K562 (cell line): ENCODE results near the gene YOD1. TPM values are rescaled to one million over a fixed set of nuclear protein-coding genes. Genes with fewer than 3 reads are reported as not detected.

Experiments
- ATAC-seq: fragments of 200-7000 bp; cut with Tn5 transposase; 3 replicates; pipeline ENCODE4 v1.9.1; 2020; ENCODE audit warnings: moderate library complexity
- BruUV-seq: library from RNA; stranded (reverse); fragments of 400-500 nt; replicated peaks from 2 replicates; lab custom pipeline; 2021; lab: Mats Ljungman, UMichigan
- CTCF ChIA-PET: fragments of 300-600 bp; formaldehyde crosslinking; extraction: SDS; loops from one replicate; lab custom pipeline; 2021; ENCODE audit warnings: low intra/inter-chr PET ratio; lab: Yijun Ruan, JAX
- POLR2A ChIA-PET: fragments of 300-600, 350-650 bp; sonication (Branson Sonifier 250); formaldehyde crosslinking; extraction: SDS; loops from one replicate; lab custom pipeline; 2021; ENCODE audit warnings: antibody characterized with exemption, inconsistent platforms; lab: Yijun Ruan, JAX
- DNase-seq, 4 experiments: peaks; one replicate each; pipeline versions ENCODE4 v3.0.0 to v3.0.0-alpha.2; 2011 to 2018; ENCODE audit warnings: low spot score in 3 of 4, mixed read lengths in 3 of 4; ENCODE audit errors: extremely low read depth in 1 of 4
- FAIRE-seq: peaks from 2 replicates; lab custom pipeline; 2011; peaks lifted over from hg19 to GRCh38; lab: Jason Lieb, UNC
- H2AFZ ChIP-seq: 2 replicates; pipeline ENCODE4 v1.6.0; 2011; ENCODE audit warnings: low read depth, low read length, control low read depth, inconsistent platforms
- H3K27ac ChIP-seq: fragments of 200-600 bp; 3 replicates; pipeline ENCODE4 v1.8.0; 2011; ENCODE audit warnings: low read depth, mild to moderate bottlenecking, control low read depth, inconsistent platforms, low read length, moderate library complexity, mixed read lengths; ENCODE audit errors: extremely low read depth
- H3K27me3 ChIP-seq, 2 experiments: fragments of 300-600 bp in 1 of 2; 2 replicates in 1 of 2; 3 replicates in 1 of 2; pipeline versions ENCODE4 v1.6.0 to v1.8.0; 2011; ENCODE audit warnings: inconsistent platforms in 2 of 2, low read length in 2 of 2, mild to moderate bottlenecking in 1 of 2, mixed read lengths in 1 of 2, moderate library complexity in 1 of 2; ENCODE audit not compliant: control insufficient read depth in 2 of 2, insufficient read depth in 2 of 2
- H3K36me3 ChIP-seq: fragments of 300-600 bp; 3 replicates; pipeline ENCODE4 v1.8.0; 2011; ENCODE audit warnings: mild to moderate bottlenecking, low read length, inconsistent platforms; ENCODE audit not compliant: control insufficient read depth, insufficient read depth
- H3K4me1 ChIP-seq, 2 experiments: fragments of 200-600 bp in 1 of 2; replicated peaks in 1 of 2; 2 replicates in 1 of 2; 3 replicates in 1 of 2; pipeline versions ENCODE4 v1.5.1 to v1.8.0; 2011; ENCODE audit warnings: inconsistent platforms in 2 of 2, low read length in 2 of 2, mild to moderate bottlenecking in 1 of 2, mixed read lengths in 1 of 2, moderate library complexity in 1 of 2; ENCODE audit not compliant: control insufficient read depth in 2 of 2, insufficient read depth in 2 of 2
- H3K4me2 ChIP-seq: 2 replicates; pipeline ENCODE4 v1.6.1; 2011; ENCODE audit warnings: low read length, control low read depth, inconsistent platforms, mixed read lengths; ENCODE audit not compliant: insufficient read depth
- H3K4me3 ChIP-seq: fragments of 200-600 bp; sonication (generic), shearing (Covaris generic); 2 replicates; pipeline ENCODE4 v1.5.1; 2016; ENCODE audit warnings: control low read depth, inconsistent platforms
- H3K79me2 ChIP-seq: fragments of 200-600 bp; 3 replicates; pipeline ENCODE4 v1.8.0; 2011; ENCODE audit warnings: low read length, inconsistent platforms; ENCODE audit not compliant: control insufficient read depth, insufficient read depth
- H3K9ac ChIP-seq, 2 experiments: 2 replicates each; pipeline versions ENCODE4 v1.6.0 to v1.6.1; 2011; ENCODE audit warnings: low read depth in 2 of 2, low read length in 2 of 2, control low read depth in 1 of 2, inconsistent platforms in 1 of 2, mild to moderate bottlenecking in 1 of 2, mixed read lengths in 1 of 2; ENCODE audit not compliant: insufficient read depth in 1 of 2
- H3K9me1 ChIP-seq: one replicate; pipeline ENCODE4 v1.6.0; 2011; ENCODE audit warnings: inconsistent platforms, mild to moderate bottlenecking, low read length, moderate library complexity; ENCODE audit not compliant: control insufficient read depth, insufficient read depth
- H3K9me3 ChIP-seq: replicated peaks from 2 replicates; pipeline ENCODE4 v1.5.1; 2011; ENCODE audit warnings: low read depth, low read length, inconsistent platforms; ENCODE audit not compliant: control insufficient read depth, insufficient read depth
- H4K20me1 ChIP-seq: replicated peaks from 2 replicates; pipeline ENCODE4 v1.6.1; 2011; ENCODE audit warnings: low read length, inconsistent platforms, mixed read lengths; ENCODE audit not compliant: control insufficient read depth, insufficient read depth
- ARID1B ChIP-seq: fragments of 450-650 bp; IDR thresholded peaks from 2 replicates; pipeline ENCODE4 v1.6.1; 2016; ENCODE audit warnings: antibody characterized with exemption, mild to moderate bottlenecking, inconsistent platforms
- FIP1L1 ChIP-seq: fragments of 200-400 bp; formaldehyde crosslinking; IDR thresholded peaks from 2 replicates; pipeline ENCODE4 v1.6.1; 2018; ENCODE audit warnings: mild to moderate bottlenecking, low read depth, low read length; ENCODE audit not compliant: poor library complexity, severe bottlenecking
- GTF2E2 ChIP-seq: fragments of 200-800 bp; sonication (Bioruptor generic); IDR thresholded peaks from 2 replicates; pipeline ENCODE4 v1.6.1; 2016; ENCODE audit warnings: missing genetic modification characterization, missing compliant biosample characterization
- KDM2B ChIP-seq: fragments of 250-450 bp; sonication (Bioruptor Pico); IDR thresholded peaks from 2 replicates; pipeline ENCODE4 v1.8.0; 2021; ENCODE audit warnings: mild to moderate bottlenecking, moderate library complexity
- KLF6 ChIP-seq: fragments of 250-450 bp; sonication (Bioruptor Pico); IDR thresholded peaks from 2 replicates; pipeline ENCODE4 v1.4.0; 2020; ENCODE audit warnings: mild to moderate bottlenecking, moderate library complexity, borderline replicate concordance
- MLX ChIP-seq, 2 experiments: fragments of 450-650 bp in 1 of 2; sonication (generic) in 1 of 2; formaldehyde crosslinking; conservative IDR thresholded peaks; 2 replicates each; pipeline versions ENCODE4 v1.4.0 to v1.8.1; 2020 to 2022; ENCODE audit warnings: mild to moderate bottlenecking in 1 of 2, missing genetic modification reagents in 1 of 2
- NR1H2 ChIP-seq: sonication (generic); formaldehyde crosslinking; IDR thresholded peaks from 2 replicates; pipeline ENCODE4 v1.4.0; 2020; ENCODE audit warnings: mild to moderate bottlenecking, missing genetic modification reagents
- NR2C2 ChIP-seq, 2 experiments: fragments of 200-800 bp in 1 of 2; sonication (Bioruptor generic) in 1 of 2; sonication (generic) in 1 of 2; formaldehyde crosslinking in 1 of 2; IDR thresholded peaks; 2 replicates each; pipeline versions ENCODE4 v1.6.1 to v1.8.0; 2016 to 2022; ENCODE audit warnings: mild to moderate bottlenecking in 1 of 2, missing compliant biosample characterization in 1 of 2, missing genetic modification characterization in 1 of 2, missing genetic modification reagents in 1 of 2
- SIN3A ChIP-seq, 2 experiments: fragments of 150-350 bp in 1 of 2; IDR thresholded peaks; 2 replicates each; pipeline ENCODE4 v1.6.1; 2011 to 2016; ENCODE audit warnings: borderline replicate concordance in 2 of 2, low read depth in 2 of 2, low read length in 2 of 2, mild to moderate bottlenecking in 2 of 2, moderate library complexity in 2 of 2; ENCODE audit not compliant: control insufficient read depth in 1 of 2
- SMAD2 ChIP-seq: fragments of 150-350 bp; IDR thresholded peaks from 2 replicates; pipeline ENCODE4 v1.6.1; 2014; ENCODE audit warnings: low read depth, mild to moderate bottlenecking, low read length
- SNAPC5 ChIP-seq: fragments of 250-450 bp; sonication (Bioruptor Pico); IDR thresholded peaks from 2 replicates; pipeline ENCODE4 v1.8.0; 2021; ENCODE audit warnings: moderate library complexity, mild to moderate bottlenecking, inconsistent platforms
- YY1 ChIP-seq, 3 experiments: IDR thresholded peaks; 2 replicates each; pipeline ENCODE4 v1.6.1; 2011; ENCODE audit warnings: low read length in 2 of 3, mild to moderate bottlenecking in 2 of 3, moderate library complexity in 2 of 3, borderline replicate concordance in 1 of 3, control low read depth in 1 of 3, low read depth in 1 of 3; ENCODE audit not compliant: insufficient read depth in 3 of 3, insufficient replicate concordance in 2 of 3, control insufficient read depth in 1 of 3, insufficient read length in 1 of 3; ENCODE audit errors: extremely low read depth in 1 of 3
- ZMIZ1 ChIP-seq, 2 experiments: fragments of 150-350 bp in 1 of 2; IDR thresholded peaks; 2 replicates each; pipeline ENCODE4 v1.6.1; 2012 to 2016; ENCODE audit warnings: low read depth in 2 of 2, low read length in 2 of 2, mild to moderate bottlenecking in 1 of 2, moderate library complexity in 1 of 2
- ZNF551 ChIP-seq: fragments of 250-450 bp; sonication (Bioruptor Pico); IDR thresholded peaks from 2 replicates; pipeline ENCODE4 v1.5.0; 2021; ENCODE audit warnings: mild to moderate bottlenecking, moderate library complexity
- ZNF668 ChIP-seq: fragments of 250-450 bp; sonication (Bioruptor Pico); IDR thresholded peaks from 2 replicates; pipeline ENCODE4 v1.8.0; 2022; ENCODE audit warnings: mild to moderate bottlenecking, inconsistent platforms
- WGBS: fragments of 100-300 bp; shearing (Covaris generic); methylation state at CpG from one replicate; pipeline ENCODE4 v1.1.6; 2016; ENCODE audit warnings: low coverage, mixed read lengths; ENCODE audit not compliant: insufficient coverage; ENCODE audit errors: missing lambda C conversion rate; 5-methylcytosine and 5-hydroxymethylcytosine counted together
- in situ Hi-C: fragments of 300-500 bp; cut with MboI; formaldehyde crosslinking; loops from 4 replicates; pipeline ENCODE4 v1.15.0; 2018; ENCODE audit warnings: inconsistent platforms, mixed read lengths
- intact Hi-C: fragments of 100-400 bp; cut with micrococcal nuclease; formaldehyde crosslinking; loops from 2 replicates; pipeline ENCODE4 v1.14.2; 2022
- polyA plus RNA-seq, 8 experiments: library from polyadenylated mRNA; depleted of rRNA in 4 of 8; stranded (reverse) in 5 of 8; unstranded in 3 of 8; fragments of >200 nt; fragmentation: Nextera tagmentation in 2 of 8; fragmentation: Illumina TruSeq in 1 of 8; extraction: Ambion mirVana in 2 of 8; extraction: Trizol in 1 of 8; gene quantifications; 2 replicates each; pipeline versions ENCODE4 v1.2.1 to v1.2.3, GENCODE V29; 2011 to 2014; ENCODE audit warnings: inconsistent platforms in 1 of 8, missing spikeins in 1 of 8
- total RNA-seq, 7 experiments: library from RNA; depleted of rRNA in 6 of 7; stranded (reverse); fragments of >200 nt in 6 of 7; fragmentation: Illumina TruSeq in 2 of 7; extraction: Trizol in 2 of 7; gene quantifications; 2 replicates each; pipeline versions ENCODE4 v1.2.1 to v1.2.3, GENCODE V29; 2011 to 2021; ENCODE audit warnings: low replicate concordance in 1 of 7

The YOD1 gene
- total and polyA plus RNA-seq, 9 of the 15 experiments (the other 6 are each of a cell fraction or from before 2014, with no cell fraction given), result 18.2 to 78.1 (median 46.9) TPM

- DNase-seq (no peak), FAIRE-seq (no peak), ATAC-seq (no peak)
- ChIA-PET POLR2A (interaction anchor here (1.8 kb wide), 1 partner anchor 10 kb away, joined by 4 read pairs; no protein-coding TSS in a partner anchor), CTCF (no interaction called here)
- no peak overlapping the region for H3K4me3 ChIP-seq
- peaks cover 2% of the 10 kb centered on the region; the same call in 1 of the 3 replicates for H3K79me2 ChIP-seq
- H3K9me1 ChIP-seq, result peaks cover 5% of the 10 kb centered on the region
- no peak overlapping the region for H3K27ac ChIP-seq
- no peaks in the 10 kb centered on the region for H3K27me3 ChIP-seq
- in situ Hi-C loops (no loop called here), intact Hi-C loops (loop anchor here (10.0 kb wide), 1 partner anchor 587 kb away; the partner anchor contains the start of gene CR1L)
- peaks cover 10 to 22% of the 10 kb centered on the region in 2 experiments; a peak in 4 of 5 replicates for H3K4me1 ChIP-seq
- no TSS peak for BruUV-seq
- no peak overlapping the region; a peak in 1 of 4 replicates for H3K9ac ChIP-seq
- no peaks in the 10 kb centered on the region for H3K9me3 ChIP-seq
- H2AFZ ChIP-seq, result no peak overlapping the region
- 47% methylated on average over 4 of the region's 4 CpGs for WGBS
- no peak overlapping the region for H3K4me2 ChIP-seq
- H4K20me1 ChIP-seq, result no peaks in the 10 kb centered on the region
- H3K36me3 ChIP-seq, result peaks cover 29% of the 10 kb centered on the region
- TF ChIP-seq SNAPC5 (CRISPR knock-in tag), result no peak
- TF ChIP-seq ZNF551 (CRISPR knock-in tag), result no peak
- no peak for TF ChIP-seq YY1 (IDR thresholded peaks at IDR 0.05; ENCODE audit: borderline replicate concordance in 1 of 3, control insufficient read depth in 1 of 3, extremely low read depth in 1 of 3, insufficient read depth in 3 of 3, insufficient read length in 1 of 3, insufficient replicate concordance in 2 of 3, low read depth in 1 of 3, low read length in 2 of 3)
- no peak for TF ChIP-seq NR1H2
- TF ChIP-seq ZNF668, result no peak
- no peak for TF ChIP-seq KDM2B (CRISPR knock-in tag)
- TF ChIP-seq FIP1L1, result no peak
- TF ChIP-seq ARID1B, result no peak
- no peak for TF ChIP-seq MLX (CRISPR knock-in tag; conservative IDR thresholded peaks at IDR 0.05)
- no peak for TF ChIP-seq GTF2E2 (tag)
- TF ChIP-seq SMAD2, result no peak
- no peak for TF ChIP-seq KLF6 (CRISPR knock-in tag)
- no peak for TF ChIP-seq SIN3A (IDR thresholded peaks at IDR 0.05; ENCODE audit: borderline replicate concordance in 2 of 2, control insufficient read depth in 1 of 2, low read depth in 2 of 2, low read length in 2 of 2)
- TF ChIP-seq ZMIZ1 (IDR thresholded peaks at IDR 0.05; ENCODE audit: low read depth in 2 of 2, low read length in 2 of 2), result no peak
- no peak for TF ChIP-seq NR2C2 (CRISPR knock-in tag; IDR thresholded peaks at IDR 0.05)
- no peak for TF ChIP-seq NR2C2 (tag; IDR thresholded peaks at IDR 0.05)
Measured at GRCh38 chr1:207058252-207058651, 7.2 kb upstream of the YOD1 start.
